ENCODE measurements around the gene NRCAM.
"Not testable (repeated sequence)": the region's sequence is repeated elsewhere in the genome, so short reads cannot be mapped to it uniquely, and the experiment has no call there.

The NRCAM gene

GRCh38 chr7:108479751-108480150 lies 23.5 kb upstream of the NRCAM start:
- in situ Hi-C loops (cut with MboI; ENCODE audit: low sequenced_read_pairs, unreplicated experiment) = loop anchor here (10.0 kb wide), 1 partner anchor 295 kb away; no protein-coding TSS in a partner anchor
- no peak for DNase-seq (ENCODE audit: low spot score)
- no peak for TF ChIP-seq CTCF (IDR thresholded peaks at IDR 0.05; ENCODE audit: borderline replicate concordance, control extremely low read depth, extremely low read depth, insufficient read depth, missing control alignments)

- in situ Hi-C loops (cut with MboI; ENCODE audit: low sequenced_read_pairs, unreplicated experiment) = no loop called here
- no peak for DNase-seq (ENCODE audit: low spot score)
Measured at GRCh38 chr7:108479118-108479517, 22.9 kb upstream of the NRCAM start.

GRCh38 chr7:108468246-108468645 lies 12.0 kb upstream of the NRCAM start:
- no peak for DNase-seq (ENCODE audit: low spot score)
- in situ Hi-C loops (cut with MboI; ENCODE audit: low sequenced_read_pairs, unreplicated experiment) = no loop called here
- TF ChIP-seq CTCF (IDR thresholded peaks at IDR 0.05; ENCODE audit: borderline replicate concordance, control extremely low read depth, extremely low read depth, insufficient read depth, missing control alignments) = no peak

More at GRCh38 chr7:108479118-108479517, 22.9 kb upstream of the NRCAM start:
- TF ChIP-seq CTCF (IDR thresholded peaks at IDR 0.05; ENCODE audit: borderline replicate concordance, control extremely low read depth, extremely low read depth, insufficient read depth, missing control alignments) = no peak

- no peak for DNase-seq (ENCODE audit: low spot score)
- in situ Hi-C loops (cut with MboI; ENCODE audit: low sequenced_read_pairs, unreplicated experiment) = no loop called here
- no peak for TF ChIP-seq CTCF (IDR thresholded peaks at IDR 0.05; ENCODE audit: borderline replicate concordance, control extremely low read depth, extremely low read depth, insufficient read depth, missing control alignments)
Measured at GRCh38 chr7:108467391-108467790, 11.2 kb upstream of the NRCAM start.

GRCh38 chr7:108466322-108466721 lies 10.1 kb upstream of the NRCAM start:
- in situ Hi-C loops (cut with MboI; ENCODE audit: low sequenced_read_pairs, unreplicated experiment); DNase-seq (ENCODE audit: low spot score): not testable (repeated sequence)

GRCh38 chr7:108464743-108465142 lies 8.5 kb upstream of the NRCAM start:
- in situ Hi-C loops (cut with MboI; ENCODE audit: low sequenced_read_pairs, unreplicated experiment) = no loop called here

GRCh38 chr7:108463613-108464012 lies 7.4 kb upstream of the NRCAM start:
- no peak for TF ChIP-seq CTCF (IDR thresholded peaks at IDR 0.05; ENCODE audit: borderline replicate concordance, control extremely low read depth, extremely low read depth, insufficient read depth, missing control alignments)
- in situ Hi-C loops (cut with MboI; ENCODE audit: low sequenced_read_pairs, unreplicated experiment) = no loop called here
- DNase-seq (ENCODE audit: low spot score) = no peak

More at GRCh38 chr7:108464743-108465142, 8.5 kb upstream of the NRCAM start:
- no peak for TF ChIP-seq CTCF (IDR thresholded peaks at IDR 0.05; ENCODE audit: borderline replicate concordance, control extremely low read depth, extremely low read depth, insufficient read depth, missing control alignments)
- DNase-seq (ENCODE audit: low spot score) = no peak

Measured in GM13976 (cell line).